Body of pancreas (tissue), 4 donors: Measurements from ENCODE around the gene GNRHR.

Source experiments
- CTCF ChIP-seq, 7 experiments: fragments of 450-650 bp in 4 of 7; fragments of 200-600 bp in 3 of 7; sonication (generic) in 3 of 7; IDR thresholded peaks; one replicate each; pipeline ENCODE4 v1.5.1; 2016 to 2019; ENCODE audit warnings: antibody characterized with exemption in 7 of 7
- POLR2A ChIP-seq, 3 donors: fragments of 450-650 bp; IDR thresholded peaks; one replicate each; pipeline ENCODE4 v1.6.1; 2016; ENCODE audit warnings: antibody characterized with exemption in 3 of 3, mild to moderate bottlenecking in 2 of 3

- TF ChIP-seq CTCF (IDR thresholded peaks at IDR 0.05): no peak
- no peak for TF ChIP-seq POLR2A (IDR thresholded peaks at IDR 0.05)
Measured at GRCh38 chr4:67718848-67719247, 35.3 kb downstream of the GNRHR start.
